ENCODE results near the gene RASGRF1. TPM values are rescaled to one million over a fixed set of nuclear protein-coding genes. Genes with fewer than 3 reads are reported as not detected.
A peak's percentile ranks its signal among the peaks of the same experiment; 100 is the strongest.

The RASGRF1 gene
- total and polyA plus RNA-seq, 2 donors (not counting 1 experiment from before 2014, with no cell fraction given), result 0.09 TPM; not detected in 1

DNA sequence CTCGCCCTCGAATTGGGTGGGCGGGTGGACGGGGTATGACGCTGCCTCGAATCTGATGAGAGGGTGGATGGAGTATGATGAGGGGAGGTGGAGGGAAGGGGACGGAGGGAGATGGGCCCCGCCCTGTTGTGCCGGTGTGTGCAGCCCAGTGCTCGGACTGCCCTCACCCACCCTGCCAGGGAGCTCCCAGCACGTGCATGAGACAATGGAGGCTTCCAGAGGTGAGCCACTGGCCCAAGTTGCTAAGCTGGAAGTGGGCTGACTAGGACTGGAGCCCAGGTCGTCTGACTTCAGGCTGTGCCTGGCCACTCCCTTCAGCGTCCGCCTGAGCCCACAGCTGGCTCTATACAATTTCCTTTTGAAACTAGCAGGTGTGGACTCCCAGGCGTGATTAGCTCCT is 98.7 kb downstream of the RASGRF1 start:
- H3K36me3 ChIP-seq (ENCODE audit: control insufficient read depth, insufficient read depth, low read length), result no peaks in the 10 kb centered on the region
- H3K9me3 ChIP-seq (ENCODE audit: control insufficient read depth, insufficient read depth, low read depth, low read length), result no peaks in the 10 kb centered on the region
- H3K79me2 ChIP-seq (ENCODE audit: control insufficient read depth, insufficient read depth, low read length), result no peaks in the 10 kb centered on the region
- no peak overlapping the region for H3K4me3 ChIP-seq (replicated peaks in 1 of 4; ENCODE audit: control extremely low read depth in 1 of 4, insufficient read depth in 1 of 4, low read depth in 3 of 4, low read length in 4 of 4)
- TF ChIP-seq CTCF (conservative IDR thresholded peaks at IDR 0.05 in 1 of 2, IDR thresholded peaks at IDR 0.05 in 1 of 2; ENCODE audit: low read depth in 1 of 2, low read length in 2 of 2) (no peak), EZH2 (IDR thresholded peaks at IDR 0.05; ENCODE audit: low read length, missing control alignments) (no peak)
- DNase-seq (ENCODE audit: low read depth in 2 of 2), result no peak
- H2AFZ ChIP-seq (ENCODE audit: low read length), result no peak overlapping the region
- H3K27ac ChIP-seq (ENCODE audit: insufficient read depth, low read length), result no peak overlapping the region
- no peak overlapping the region for H3K4me2 ChIP-seq (ENCODE audit: extremely low read depth, insufficient read depth, low read length)
- H3K4me1 ChIP-seq (ENCODE audit: control insufficient read depth, extremely low read depth, insufficient read depth, low read length), result peaks cover 9% of the 10 kb centered on the region
- no peak overlapping the region for H3K9ac ChIP-seq (ENCODE audit: insufficient read depth, low read length)
- H3K27me3 ChIP-seq (ENCODE audit: control insufficient read depth, insufficient read depth, low read length), result no peaks in the 10 kb centered on the region
- H4K20me1 ChIP-seq (ENCODE audit: control insufficient read depth, extremely low read depth, insufficient read depth, low read length), result no peaks in the 10 kb centered on the region

GRCh38 chr15:78991476-78991875 is 99.1 kb downstream of the RASGRF1 start:
- peak; percentile 21 to 60 for DNase-seq (ENCODE audit: low read depth in 2 of 2)
- Histone ChIP-seq H3K36me3 (ENCODE audit: control insufficient read depth, insufficient read depth, low read length) (no peaks in the 10 kb centered on the region), H3K27ac (ENCODE audit: insufficient read depth, low read length) (no peak overlapping the region), H4K20me1 (ENCODE audit: control insufficient read depth, extremely low read depth, insufficient read depth, low read length) (no peaks in the 10 kb centered on the region), H3K79me2 (ENCODE audit: control insufficient read depth, insufficient read depth, low read length) (no peaks in the 10 kb centered on the region), H3K4me2 (ENCODE audit: extremely low read depth, insufficient read depth, low read length) (no peak overlapping the region), H3K27me3 (ENCODE audit: control insufficient read depth, insufficient read depth, low read length) (no peaks in the 10 kb centered on the region), H3K4me1 (ENCODE audit: control insufficient read depth, extremely low read depth, insufficient read depth, low read length) (peaks cover 9% of the 10 kb centered on the region), H3K9me3 (ENCODE audit: control insufficient read depth, insufficient read depth, low read depth, low read length) (no peaks in the 10 kb centered on the region), H3K4me3 (replicated peaks in 1 of 4; ENCODE audit: control extremely low read depth in 1 of 4, insufficient read depth in 1 of 4, low read depth in 3 of 4, low read length in 4 of 4) (no peak overlapping the region), H2AFZ (ENCODE audit: low read length) (no peak overlapping the region), H3K9ac (ENCODE audit: insufficient read depth, low read length) (no peak overlapping the region)
- TF ChIP-seq EZH2 (IDR thresholded peaks at IDR 0.05; ENCODE audit: low read length, missing control alignments) (no peak), CTCF (conservative IDR thresholded peaks at IDR 0.05 in 1 of 2, IDR thresholded peaks at IDR 0.05 in 1 of 2; ENCODE audit: low read depth in 1 of 2, low read length in 2 of 2) (no peak)

DNA sequence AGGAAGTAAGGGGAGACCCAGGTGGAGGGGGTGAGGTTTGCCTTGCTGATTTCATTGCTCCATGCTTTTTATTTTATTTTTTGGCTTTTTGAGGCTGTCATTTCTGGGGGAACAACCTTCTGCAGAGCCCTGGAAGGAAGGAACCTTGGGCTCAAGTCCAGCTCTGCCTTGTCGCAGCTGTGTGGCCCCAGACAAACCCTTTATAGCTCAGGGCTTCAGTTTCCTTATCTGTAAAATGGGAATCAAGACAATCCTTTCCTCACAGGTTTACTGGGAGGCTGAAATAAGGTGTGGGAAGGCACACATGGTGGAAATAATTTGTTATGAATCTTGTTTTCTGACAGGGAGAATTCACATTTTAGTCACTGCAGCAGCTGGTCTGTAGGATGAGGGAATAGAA is 100.3 kb downstream of the RASGRF1 start:
- H3K9me3 ChIP-seq (ENCODE audit: control insufficient read depth, insufficient read depth, low read depth, low read length), result no peaks in the 10 kb centered on the region
- no peaks in the 10 kb centered on the region for H4K20me1 ChIP-seq (ENCODE audit: control insufficient read depth, extremely low read depth, insufficient read depth, low read length)
- no peak overlapping the region for H3K27ac ChIP-seq (ENCODE audit: insufficient read depth, low read length)
- H3K9ac ChIP-seq (ENCODE audit: insufficient read depth, low read length), result no peak overlapping the region
- TF ChIP-seq EZH2 (IDR thresholded peaks at IDR 0.05; ENCODE audit: low read length, missing control alignments) (no peak), CTCF (conservative IDR thresholded peaks at IDR 0.05 in 1 of 2, IDR thresholded peaks at IDR 0.05 in 1 of 2; ENCODE audit: low read depth in 1 of 2, low read length in 2 of 2) (no peak)
- H3K36me3 ChIP-seq (ENCODE audit: control insufficient read depth, insufficient read depth, low read length), result no peaks in the 10 kb centered on the region
- H2AFZ ChIP-seq (ENCODE audit: low read length), result no peak overlapping the region
- no peak overlapping the region for H3K4me3 ChIP-seq (replicated peaks in 1 of 4; ENCODE audit: control extremely low read depth in 1 of 4, insufficient read depth in 1 of 4, low read depth in 3 of 4, low read length in 4 of 4)
- no peaks in the 10 kb centered on the region for H3K27me3 ChIP-seq (ENCODE audit: control insufficient read depth, insufficient read depth, low read length)
- no peak overlapping the region for H3K4me2 ChIP-seq (ENCODE audit: extremely low read depth, insufficient read depth, low read length)
- DNase-seq (ENCODE audit: low read depth in 2 of 2), result no peak
- H3K4me1 ChIP-seq (ENCODE audit: control insufficient read depth, extremely low read depth, insufficient read depth, low read length), result peaks cover 9% of the 10 kb centered on the region
- H3K79me2 ChIP-seq (ENCODE audit: control insufficient read depth, insufficient read depth, low read length), result no peaks in the 10 kb centered on the region
